GM23338 (cell line): Measurements from ENCODE around the gene PLEKHD1. TPM values are rescaled to one million over a fixed set of nuclear protein-coding genes. Genes with fewer than 3 reads are reported as not detected.

ENCODE experiments used
- ATAC-seq: fragments of 200-7000 bp; cut with Tn5 transposase; 3 replicates; pipeline ENCODE4 v1.9.1; 2020
- DNase-seq: peaks from one replicate; pipeline ENCODE4 v3.0.0-alpha.2; 2015; ENCODE audit warnings: low spot score
- H2AFZ ChIP-seq: fragments of 200-600 bp; sonication (generic); 2 replicates; pipeline ENCODE4 v1.8.0; 2016; ENCODE audit warnings: antibody characterized with exemption, mild to moderate bottlenecking, moderate library complexity
- H3F3A ChIP-seq: fragments of 200-600 bp; sonication (generic); replicated peaks from 2 replicates; pipeline ENCODE4 v1.8.0; 2017; ENCODE audit warnings: antibody characterized with exemption, mixed run types, low read depth
- H3K27ac ChIP-seq: fragments of 200-600 bp; sonication (generic); 2 replicates; pipeline ENCODE4 v1.6.1; 2016; ENCODE audit warnings: low read depth
- H3K27me3 ChIP-seq: fragments of 200-600 bp; sonication (generic); 2 replicates; pipeline ENCODE4 v1.8.0; 2016; ENCODE audit warnings: mild to moderate bottlenecking, mixed run types, moderate library complexity; ENCODE audit not compliant: insufficient read depth
- H3K36me3 ChIP-seq: fragments of 200-600 bp; sonication (generic); 2 replicates; pipeline ENCODE4 v1.8.0; 2016; ENCODE audit warnings: mild to moderate bottlenecking; ENCODE audit not compliant: insufficient read depth
- H3K4me1 ChIP-seq: fragments of 200-600 bp; sonication (generic); 2 replicates; pipeline ENCODE4 v1.8.0; 2016; ENCODE audit warnings: mild to moderate bottlenecking, moderate library complexity; ENCODE audit not compliant: insufficient read depth
- H3K4me2 ChIP-seq: fragments of 200-600 bp; sonication (generic); 2 replicates; pipeline ENCODE4 v1.7.1; 2017; ENCODE audit warnings: mixed run types
- H3K4me3 ChIP-seq: fragments of 200-600 bp; sonication (generic); 2 replicates; pipeline ENCODE4 v1.6.1; 2016; ENCODE audit warnings: mixed run types
- H3K79me2 ChIP-seq: fragments of 200-600 bp; sonication (generic); replicated peaks from 2 replicates; pipeline ENCODE4 v1.8.0; 2017; ENCODE audit warnings: mild to moderate bottlenecking; ENCODE audit not compliant: insufficient read depth
- H3K9me2 ChIP-seq: fragments of 200-600 bp; sonication (generic); 2 replicates; pipeline ENCODE4 v1.8.0; 2017; ENCODE audit not compliant: insufficient read depth
- H4K20me1 ChIP-seq: fragments of 200-600 bp; sonication (generic); replicated peaks from 2 replicates; pipeline ENCODE4 v1.8.0; 2017; ENCODE audit warnings: mild to moderate bottlenecking; ENCODE audit not compliant: insufficient read depth
- H3K27ac Mint-ChIP-seq: 2 replicates; pipeline ENCODE4 v1.8.0; 2020; ENCODE audit warnings: inconsistent platforms, mild to moderate bottlenecking, moderate library complexity, mixed read lengths
- H3K27me3 Mint-ChIP-seq: 3 replicates; pipeline ENCODE4 v1.8.0; 2022; ENCODE audit warnings: low read depth, mild to moderate bottlenecking, moderate library complexity, mixed read lengths, inconsistent platforms; ENCODE audit not compliant: insufficient read depth, poor library complexity
- H3K36me3 Mint-ChIP-seq: 3 replicates; pipeline ENCODE4 v1.8.0; 2021; ENCODE audit warnings: low read depth, mild to moderate bottlenecking, inconsistent platforms, moderate library complexity, mixed read lengths
- H3K4me1 Mint-ChIP-seq: 3 replicates; pipeline ENCODE4 v1.8.0; 2020; ENCODE audit warnings: mild to moderate bottlenecking, inconsistent platforms, mixed read lengths
- H3K4me3 Mint-ChIP-seq: 3 replicates; pipeline ENCODE4 v1.8.0; 2021; ENCODE audit warnings: moderate library complexity, mild to moderate bottlenecking, inconsistent platforms, mixed read lengths
- H3K9me3 Mint-ChIP-seq: 3 replicates; pipeline ENCODE4 v1.8.0; 2020; ENCODE audit warnings: moderate library complexity, mild to moderate bottlenecking, inconsistent platforms, mixed read lengths
- EZH2 ChIP-seq: fragments of 200-600 bp; sonication (generic); IDR thresholded peaks from one replicate; pipeline ENCODE4 v1.8.0; 2017; ENCODE audit warnings: antibody characterized with exemption, mild to moderate bottlenecking, low read depth; ENCODE audit not compliant: unreplicated experiment
- EZH2phosphoT487 ChIP-seq: fragments of 200-600 bp; sonication (generic); IDR thresholded peaks from one replicate; pipeline ENCODE4 v1.8.1; 2018; ENCODE audit warnings: antibody characterized with exemption; ENCODE audit not compliant: unreplicated experiment
- JUNB ChIP-seq: IDR thresholded peaks from one replicate; pipeline ENCODE4 v1.6.1; 2016; ENCODE audit warnings: antibody characterized with exemption; ENCODE audit not compliant: unreplicated experiment
- polyA plus RNA-seq: library from polyadenylated mRNA; unstranded; fragments of >200 nt; fragmentation: Nextera tagmentation; extraction: Ambion mirVana; gene quantifications from 2 replicates; pipeline ENCODE4 v1.2.1, GENCODE V29; 2016
- total RNA-seq: library from RNA; depleted of rRNA; stranded (reverse); fragments of >200 nt; shearing (Covaris generic); gene quantifications from 2 replicates; pipeline ENCODE4 v1.2.3, GENCODE V29; 2014
- TF ChIP-seq, protein P1 (sequence below): IDR thresholded peaks from one replicate; pipeline ENCODE4 v1.6.1; 2018; ENCODE audit warnings: antibody characterized with exemption; ENCODE audit not compliant: unreplicated experiment
- TF ChIP-seq, protein P2 (sequence below): IDR thresholded peaks from 2 replicates; pipeline ENCODE4 v1.6.1; 2016; ENCODE audit warnings: antibody characterized with exemption
- TF ChIP-seq, protein P3 (sequence below): fragments of 250-450 bp; sonication (Bioruptor Pico); IDR thresholded peaks from 2 replicates; pipeline ENCODE4 v1.5.0; 2020; ENCODE audit warnings: mild to moderate bottlenecking, moderate library complexity

The PLEKHD1 gene
- total and polyA plus RNA-seq, 2 experiments from 2014 or later: 0.19 to 0.28 TPM

DNA sequence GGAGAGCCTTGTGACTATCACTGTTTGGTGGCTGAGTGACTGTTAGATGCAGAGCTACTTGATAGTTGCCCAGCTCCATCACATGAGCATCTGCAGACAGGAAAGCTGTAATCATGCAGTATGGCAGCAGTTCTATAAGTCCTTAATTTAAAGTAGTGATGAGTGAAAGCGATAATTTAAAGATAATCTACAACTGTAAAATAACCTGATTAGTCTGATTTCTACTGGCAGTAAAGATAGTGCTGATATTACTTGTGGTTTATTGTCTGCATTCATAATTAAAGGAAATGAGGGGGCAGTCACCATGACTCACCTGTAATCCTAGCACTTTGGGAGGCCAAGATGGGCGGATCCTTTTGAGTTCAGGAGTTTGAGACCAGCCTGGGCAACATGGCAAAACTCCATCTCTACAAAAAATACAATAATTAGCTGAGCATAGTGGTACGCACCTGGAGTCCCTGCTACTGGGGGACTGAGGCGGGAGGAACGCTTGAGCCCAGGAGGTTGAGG is 41.2 kb upstream of the PLEKHD1 start:
- Mint-ChIP-seq H3K4me1 (peaks cover 21% of the 10 kb centered on the region), H3K36me3 (peaks cover 6% of the 10 kb centered on the region; the same call in 2 of the 3 replicates), H3K27me3 (peaks cover 3% of the 10 kb centered on the region), H3K9me3 (no peaks in the 10 kb centered on the region), H3K27ac (no peak overlapping the region), H3K4me3 (no peak overlapping the region)
- no peaks in the 10 kb centered on the region; the same call in 1 of the 2 replicates for H4K20me1 ChIP-seq
- no peak for TF ChIP-seq EZH2
- TF ChIP-seq EZH2phosphoT487: no peak
- no peak for TF ChIP-seq JUNB
- TF ChIP-seq, protein P1, sequence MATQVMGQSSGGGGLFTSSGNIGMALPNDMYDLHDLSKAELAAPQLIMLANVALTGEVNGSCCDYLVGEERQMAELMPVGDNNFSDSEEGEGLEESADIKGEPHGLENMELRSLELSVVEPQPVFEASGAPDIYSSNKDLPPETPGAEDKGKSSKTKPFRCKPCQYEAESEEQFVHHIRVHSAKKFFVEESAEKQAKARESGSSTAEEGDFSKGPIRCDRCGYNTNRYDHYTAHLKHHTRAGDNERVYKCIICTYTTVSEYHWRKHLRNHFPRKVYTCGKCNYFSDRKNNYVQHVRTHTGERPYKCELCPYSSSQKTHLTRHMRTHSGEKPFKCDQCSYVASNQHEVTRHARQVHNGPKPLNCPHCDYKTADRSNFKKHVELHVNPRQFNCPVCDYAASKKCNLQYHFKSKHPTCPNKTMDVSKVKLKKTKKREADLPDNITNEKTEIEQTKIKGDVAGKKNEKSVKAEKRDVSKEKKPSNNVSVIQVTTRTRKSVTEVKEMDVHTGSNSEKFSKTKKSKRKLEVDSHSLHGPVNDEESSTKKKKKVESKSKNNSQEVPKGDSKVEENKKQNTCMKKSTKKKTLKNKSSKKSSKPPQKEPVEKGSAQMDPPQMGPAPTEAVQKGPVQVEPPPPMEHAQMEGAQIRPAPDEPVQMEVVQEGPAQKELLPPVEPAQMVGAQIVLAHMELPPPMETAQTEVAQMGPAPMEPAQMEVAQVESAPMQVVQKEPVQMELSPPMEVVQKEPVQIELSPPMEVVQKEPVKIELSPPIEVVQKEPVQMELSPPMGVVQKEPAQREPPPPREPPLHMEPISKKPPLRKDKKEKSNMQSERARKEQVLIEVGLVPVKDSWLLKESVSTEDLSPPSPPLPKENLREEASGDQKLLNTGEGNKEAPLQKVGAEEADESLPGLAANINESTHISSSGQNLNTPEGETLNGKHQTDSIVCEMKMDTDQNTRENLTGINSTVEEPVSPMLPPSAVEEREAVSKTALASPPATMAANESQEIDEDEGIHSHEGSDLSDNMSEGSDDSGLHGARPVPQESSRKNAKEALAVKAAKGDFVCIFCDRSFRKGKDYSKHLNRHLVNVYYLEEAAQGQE: no peak
- TF ChIP-seq, protein P2, sequence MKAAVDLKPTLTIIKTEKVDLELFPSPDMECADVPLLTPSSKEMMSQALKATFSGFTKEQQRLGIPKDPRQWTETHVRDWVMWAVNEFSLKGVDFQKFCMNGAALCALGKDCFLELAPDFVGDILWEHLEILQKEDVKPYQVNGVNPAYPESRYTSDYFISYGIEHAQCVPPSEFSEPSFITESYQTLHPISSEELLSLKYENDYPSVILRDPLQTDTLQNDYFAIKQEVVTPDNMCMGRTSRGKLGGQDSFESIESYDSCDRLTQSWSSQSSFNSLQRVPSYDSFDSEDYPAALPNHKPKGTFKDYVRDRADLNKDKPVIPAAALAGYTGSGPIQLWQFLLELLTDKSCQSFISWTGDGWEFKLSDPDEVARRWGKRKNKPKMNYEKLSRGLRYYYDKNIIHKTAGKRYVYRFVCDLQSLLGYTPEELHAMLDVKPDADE: no peak
- TF ChIP-seq, protein P3, sequence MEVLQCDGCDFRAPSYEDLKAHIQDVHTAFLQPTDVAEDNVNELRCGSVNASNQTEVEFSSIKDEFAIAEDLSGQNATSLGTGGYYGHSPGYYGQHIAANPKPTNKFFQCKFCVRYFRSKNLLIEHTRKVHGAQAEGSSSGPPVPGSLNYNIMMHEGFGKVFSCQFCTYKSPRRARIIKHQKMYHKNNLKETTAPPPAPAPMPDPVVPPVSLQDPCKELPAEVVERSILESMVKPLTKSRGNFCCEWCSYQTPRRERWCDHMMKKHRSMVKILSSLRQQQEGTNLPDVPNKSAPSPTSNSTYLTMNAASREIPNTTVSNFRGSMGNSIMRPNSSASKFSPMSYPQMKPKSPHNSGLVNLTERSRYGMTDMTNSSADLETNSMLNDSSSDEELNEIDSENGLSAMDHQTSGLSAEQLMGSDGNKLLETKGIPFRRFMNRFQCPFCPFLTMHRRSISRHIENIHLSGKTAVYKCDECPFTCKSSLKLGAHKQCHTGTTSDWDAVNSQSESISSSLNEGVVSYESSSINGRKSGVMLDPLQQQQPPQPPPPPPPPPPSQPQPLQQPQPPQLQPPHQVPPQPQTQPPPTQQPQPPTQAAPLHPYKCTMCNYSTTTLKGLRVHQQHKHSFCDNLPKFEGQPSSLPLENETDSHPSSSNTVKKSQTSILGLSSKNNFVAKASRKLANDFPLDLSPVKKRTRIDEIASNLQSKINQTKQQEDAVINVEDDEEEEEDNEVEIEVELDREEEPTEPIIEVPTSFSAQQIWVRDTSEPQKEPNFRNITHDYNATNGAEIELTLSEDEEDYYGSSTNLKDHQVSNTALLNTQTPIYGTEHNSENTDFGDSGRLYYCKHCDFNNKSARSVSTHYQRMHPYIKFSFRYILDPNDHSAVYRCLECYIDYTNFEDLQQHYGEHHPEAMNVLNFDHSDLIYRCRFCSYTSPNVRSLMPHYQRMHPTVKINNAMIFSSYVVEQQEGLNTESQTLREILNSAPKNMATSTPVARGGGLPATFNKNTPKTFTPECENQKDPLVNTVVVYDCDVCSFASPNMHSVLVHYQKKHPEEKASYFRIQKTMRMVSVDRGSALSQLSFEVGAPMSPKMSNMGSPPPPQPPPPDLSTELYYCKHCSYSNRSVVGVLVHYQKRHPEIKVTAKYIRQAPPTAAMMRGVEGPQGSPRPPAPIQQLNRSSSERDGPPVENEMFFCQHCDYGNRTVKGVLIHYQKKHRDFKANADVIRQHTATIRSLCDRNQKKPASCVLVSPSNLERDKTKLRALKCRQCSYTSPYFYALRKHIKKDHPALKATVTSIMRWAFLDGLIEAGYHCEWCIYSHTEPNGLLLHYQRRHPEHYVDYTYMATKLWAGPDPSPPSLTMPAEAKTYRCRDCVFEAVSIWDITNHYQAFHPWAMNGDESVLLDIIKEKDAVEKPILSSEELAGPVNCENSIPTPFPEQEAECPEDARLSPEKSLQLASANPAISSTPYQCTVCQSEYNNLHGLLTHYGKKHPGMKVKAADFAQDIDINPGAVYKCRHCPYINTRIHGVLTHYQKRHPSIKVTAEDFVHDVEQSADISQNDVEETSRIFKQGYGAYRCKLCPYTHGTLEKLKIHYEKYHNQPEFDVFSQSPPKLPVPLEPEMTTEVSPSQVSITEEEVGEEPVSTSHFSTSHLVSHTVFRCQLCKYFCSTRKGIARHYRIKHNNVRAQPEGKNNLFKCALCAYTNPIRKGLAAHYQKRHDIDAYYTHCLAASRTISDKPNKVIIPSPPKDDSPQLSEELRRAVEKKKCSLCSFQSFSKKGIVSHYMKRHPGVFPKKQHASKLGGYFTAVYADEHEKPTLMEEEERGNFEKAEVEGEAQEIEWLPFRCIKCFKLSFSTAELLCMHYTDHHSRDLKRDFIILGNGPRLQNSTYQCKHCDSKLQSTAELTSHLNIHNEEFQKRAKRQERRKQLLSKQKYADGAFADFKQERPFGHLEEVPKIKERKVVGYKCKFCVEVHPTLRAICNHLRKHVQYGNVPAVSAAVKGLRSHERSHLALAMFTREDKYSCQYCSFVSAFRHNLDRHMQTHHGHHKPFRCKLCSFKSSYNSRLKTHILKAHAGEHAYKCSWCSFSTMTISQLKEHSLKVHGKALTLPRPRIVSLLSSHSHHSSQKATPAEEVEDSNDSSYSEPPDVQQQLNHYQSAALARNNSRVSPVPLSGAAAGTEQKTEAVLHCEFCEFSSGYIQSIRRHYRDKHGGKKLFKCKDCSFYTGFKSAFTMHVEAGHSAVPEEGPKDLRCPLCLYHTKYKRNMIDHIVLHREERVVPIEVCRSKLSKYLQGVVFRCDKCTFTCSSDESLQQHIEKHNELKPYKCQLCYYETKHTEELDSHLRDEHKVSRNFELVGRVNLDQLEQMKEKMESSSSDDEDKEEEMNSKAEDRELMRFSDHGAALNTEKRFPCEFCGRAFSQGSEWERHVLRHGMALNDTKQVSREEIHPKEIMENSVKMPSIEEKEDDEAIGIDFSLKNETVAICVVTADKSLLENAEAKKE (CRISPR knock-in tag): no peak
- peaks cover 4% of the 10 kb centered on the region; the same call in 1 of the 2 replicates for H3K79me2 ChIP-seq
- H3K4me1 ChIP-seq: peaks cover 13% of the 10 kb centered on the region; the same call in 1 of the 2 replicates
- no peaks in the 10 kb centered on the region for H3K27me3 ChIP-seq
- H3K27ac ChIP-seq: no peak overlapping the region
- H3K4me2 ChIP-seq: no peak overlapping the region
- ATAC-seq (no peak), DNase-seq (no peak)
- H3K4me3 ChIP-seq: no peak overlapping the region
- H3F3A ChIP-seq: no peaks in the 10 kb centered on the region
- no peaks in the 10 kb centered on the region for H3K36me3 ChIP-seq
- no peaks in the 10 kb centered on the region for H3K9me2 ChIP-seq
- no peak overlapping the region for H2AFZ ChIP-seq
